ENCODE measurements around the gene VSIG4.
"Not testable (repeated sequence)": the region's sequence is repeated elsewhere in the genome, so short reads cannot be mapped to it uniquely, and the experiment has no call there.

Gene VSIG4

DNA sequence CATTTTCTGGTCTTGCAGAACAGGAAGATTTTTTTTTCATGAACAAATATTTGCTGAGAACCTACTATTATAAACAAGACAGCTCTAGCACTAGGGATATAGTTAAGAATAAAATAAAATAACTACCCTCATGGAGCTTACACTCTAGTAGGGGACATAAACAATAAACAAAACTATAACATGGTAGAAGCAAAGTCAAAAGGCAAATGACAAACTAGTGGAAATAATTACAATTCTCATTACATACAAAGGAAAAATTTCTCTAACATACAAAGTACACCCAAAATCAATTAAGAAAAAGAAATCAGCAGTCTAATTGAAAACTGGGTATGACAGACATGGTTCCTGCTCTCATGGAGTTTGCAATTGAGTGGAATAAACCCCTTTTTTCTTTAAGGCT is 32.0 kb downstream of the VSIG4 start:
- no peak for DNase-seq

DNA sequence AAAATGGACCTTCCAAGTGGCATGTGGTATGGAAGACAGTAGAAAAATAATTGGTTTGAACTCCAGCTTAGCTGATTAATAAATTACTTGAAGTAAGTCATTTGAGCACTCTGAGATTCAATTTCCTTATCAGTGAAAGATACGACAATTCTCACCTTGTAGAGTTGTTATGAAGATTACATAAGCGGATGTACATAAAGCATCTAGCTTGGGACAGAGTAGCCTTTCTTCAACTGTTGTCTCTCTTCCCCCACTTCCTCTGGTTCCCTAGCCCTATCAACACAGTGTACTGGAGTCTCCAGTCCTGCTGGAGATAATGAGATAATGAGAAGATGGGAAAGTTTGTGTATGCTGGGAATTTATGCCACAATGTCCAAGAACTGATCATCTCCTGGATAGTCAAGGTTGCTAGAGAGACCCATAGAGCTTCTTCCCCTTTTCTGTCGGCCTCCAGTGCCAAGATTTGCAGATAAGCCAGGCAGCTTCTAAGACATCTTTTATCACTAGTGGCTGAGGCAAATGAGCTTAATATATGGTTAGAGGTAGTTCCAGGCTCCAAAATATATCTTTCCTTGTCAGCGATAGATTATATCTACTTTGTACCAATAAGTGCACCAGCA is 33.9 kb downstream of the VSIG4 start:
- no peak for DNase-seq

DNA sequence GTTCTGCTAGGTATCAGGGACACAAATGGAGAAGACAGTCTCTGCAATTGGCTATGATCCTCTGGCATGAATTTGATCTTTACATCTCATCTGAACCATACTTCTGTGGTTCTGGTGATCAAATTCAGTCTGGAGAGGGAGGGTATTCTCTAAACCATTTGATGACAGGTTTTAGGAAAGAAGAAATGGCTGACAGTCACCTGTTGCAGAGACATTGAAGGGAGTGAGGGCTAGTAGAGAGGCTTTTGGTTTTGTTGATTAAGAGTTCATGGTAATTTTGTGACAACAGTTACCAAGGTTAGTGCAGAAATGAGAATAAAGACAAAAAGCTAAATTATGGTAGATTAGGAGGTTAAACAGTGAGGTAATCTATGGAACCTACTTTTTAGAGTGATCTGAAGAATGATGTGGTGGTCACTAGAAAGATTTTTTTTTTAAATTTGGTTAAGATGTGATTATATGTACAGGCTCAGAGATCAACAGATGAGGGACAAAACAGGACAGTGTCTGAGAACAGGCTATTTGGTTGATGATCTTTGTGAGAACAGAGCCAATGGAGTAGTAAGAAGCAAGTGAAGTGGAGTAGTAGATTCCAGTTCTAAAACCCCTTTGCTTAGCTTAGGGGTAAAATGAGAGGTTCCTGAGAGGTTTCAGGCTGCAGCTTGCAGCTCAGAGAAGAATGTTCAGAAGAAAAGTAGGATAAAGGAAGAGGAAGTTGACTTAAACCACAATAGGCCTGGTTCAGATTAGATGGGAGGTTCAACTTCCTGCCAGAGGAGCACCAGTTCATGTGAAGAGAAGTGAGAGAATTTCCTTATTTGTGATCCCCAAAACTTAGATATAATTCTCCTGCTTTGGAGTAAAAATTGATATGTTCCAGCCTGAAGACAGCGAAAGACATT is 34.7 kb downstream of the VSIG4 start:
- no peak for DNase-seq

DNA sequence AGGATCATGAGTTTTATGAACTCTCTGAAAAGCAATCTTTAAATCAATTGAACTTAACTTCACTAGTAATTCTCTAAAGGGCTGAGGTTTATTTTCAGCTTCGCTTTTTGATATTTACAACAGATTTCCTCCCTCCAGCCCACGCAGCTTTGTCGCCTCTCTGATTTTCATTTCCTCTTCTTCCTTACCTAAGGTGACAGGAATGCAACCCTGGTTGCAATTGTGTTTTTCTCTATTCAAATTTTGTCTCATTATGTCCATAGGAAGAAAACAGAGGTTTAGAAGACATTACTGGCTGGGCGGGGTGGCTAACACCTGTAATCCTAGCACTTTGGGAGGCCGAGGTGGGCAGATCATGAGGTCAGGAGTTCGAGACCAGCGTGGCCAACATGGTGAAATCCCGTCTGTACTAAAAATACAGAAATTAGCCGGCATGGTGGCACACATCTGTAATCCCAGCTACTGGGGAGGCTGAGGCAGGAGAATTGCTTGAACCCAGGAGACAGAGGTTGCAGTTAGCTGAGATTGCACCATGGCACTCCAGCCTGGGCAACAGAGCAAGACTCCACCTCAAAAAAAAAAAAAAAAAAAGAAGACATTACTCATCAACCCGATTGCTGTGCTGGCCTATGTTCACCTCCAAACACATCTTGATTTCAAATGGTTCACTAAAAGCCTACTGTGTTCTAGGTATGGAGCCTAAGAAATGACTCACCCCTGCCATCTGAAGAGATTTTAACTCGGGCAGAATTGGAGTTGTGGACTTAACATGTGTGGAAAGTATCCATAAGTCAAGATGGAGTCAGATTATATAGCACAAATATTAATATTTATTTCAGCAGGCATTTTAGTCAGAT is 36.8 kb downstream of the VSIG4 start:
- DNase-seq: no peak

DNA sequence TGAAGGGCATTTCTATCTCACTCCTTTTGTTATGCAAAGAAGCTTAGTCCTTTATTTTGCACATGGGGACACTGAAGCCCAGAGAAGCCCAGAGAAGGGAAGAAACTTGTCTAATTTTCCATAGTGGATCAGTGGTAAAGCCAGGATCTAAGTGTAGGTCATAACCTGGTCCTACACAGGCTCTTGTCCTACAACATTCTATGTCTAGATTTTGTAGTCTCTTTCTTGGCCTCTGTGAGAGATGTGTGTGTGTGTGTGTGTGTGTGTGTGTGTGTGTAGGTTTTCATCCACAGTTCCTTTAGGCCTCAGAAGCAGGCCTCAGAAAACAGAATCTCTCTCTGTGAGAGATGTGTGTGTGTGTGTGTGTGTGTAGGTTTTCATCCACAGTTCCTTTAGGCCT is 38.3 kb downstream of the VSIG4 start:
- no peak for DNase-seq

DNA sequence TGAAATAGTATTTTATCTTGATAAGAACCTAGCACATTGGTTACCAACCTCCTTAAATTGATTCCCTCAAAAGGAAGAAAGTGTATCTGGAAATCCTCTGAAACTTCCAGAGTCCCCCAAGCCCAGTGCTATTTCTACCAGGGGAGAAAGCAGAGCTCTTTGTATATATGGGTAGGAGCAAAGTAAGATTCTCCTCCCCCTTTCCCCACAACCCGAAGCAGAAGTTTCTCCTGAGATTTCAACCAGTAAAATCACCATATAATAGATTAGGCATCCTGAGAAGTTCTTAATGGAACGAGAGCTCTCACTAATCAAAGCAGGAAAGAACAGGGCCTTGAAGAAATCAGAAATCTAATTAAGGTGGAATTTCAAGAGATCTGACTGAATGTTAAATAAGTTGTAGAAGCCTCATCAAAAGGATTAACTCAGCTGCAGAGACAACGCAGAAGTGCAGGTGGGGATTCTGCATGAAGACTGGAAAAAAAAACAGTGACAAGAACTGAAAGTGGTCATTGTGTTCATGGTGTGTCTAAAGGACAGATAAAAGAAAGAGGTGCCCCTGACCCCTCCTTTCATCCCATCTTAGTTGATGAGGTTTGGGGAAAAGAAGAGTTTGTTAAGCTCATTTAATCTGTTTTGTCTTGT is 39.1 kb downstream of the VSIG4 start:
- no peak for DNase-seq

DNA sequence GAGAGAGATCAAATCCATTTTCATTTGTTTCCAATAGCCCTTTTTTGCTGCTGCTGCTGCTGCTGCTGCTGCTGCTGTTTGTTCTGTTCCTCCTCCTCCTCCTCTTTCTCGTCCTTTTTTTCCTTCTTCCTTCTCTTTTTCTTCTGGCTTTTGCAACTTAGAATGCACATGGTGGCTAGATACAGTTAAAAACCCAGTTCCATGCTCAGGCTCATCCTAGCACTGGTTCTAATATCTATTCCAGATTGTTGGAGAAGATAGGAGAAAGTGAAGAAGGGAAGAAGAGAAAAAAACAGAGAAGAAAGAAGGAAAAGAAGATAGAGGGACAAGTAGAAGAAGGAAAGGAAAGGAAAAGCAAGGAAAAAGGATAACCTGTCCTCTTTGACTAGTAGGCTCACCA is 39.7 kb downstream of the VSIG4 start:
- no peak for DNase-seq

DNA sequence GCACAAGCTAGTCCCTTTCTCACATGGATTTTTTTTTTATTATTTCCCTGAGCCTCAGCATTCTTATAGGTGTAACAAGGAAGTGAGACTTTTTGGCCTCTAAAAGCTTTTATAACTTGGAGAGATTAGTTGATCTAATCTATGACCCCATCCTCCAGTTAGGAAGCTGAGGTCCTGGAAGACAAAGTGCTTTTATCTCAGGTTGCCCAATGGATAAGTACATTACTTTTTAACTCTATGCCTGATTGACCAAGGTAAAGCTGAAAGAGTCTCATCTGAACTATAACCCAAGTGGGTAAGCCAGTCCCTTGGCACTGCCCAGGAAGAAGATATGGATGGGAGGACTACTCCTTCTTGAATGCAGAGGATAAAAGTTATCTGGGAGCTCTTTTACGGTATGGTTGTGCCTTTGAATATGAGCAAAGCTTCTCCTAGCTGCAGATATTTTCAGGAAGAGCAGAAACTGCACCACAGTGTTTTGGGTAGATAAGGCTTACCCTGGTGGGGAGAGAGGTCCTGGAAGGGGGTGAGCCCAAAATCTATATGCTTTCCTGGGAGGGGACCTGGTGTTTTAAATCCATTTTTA is 40.2 kb downstream of the VSIG4 start:
- DNase-seq: no peak

DNA sequence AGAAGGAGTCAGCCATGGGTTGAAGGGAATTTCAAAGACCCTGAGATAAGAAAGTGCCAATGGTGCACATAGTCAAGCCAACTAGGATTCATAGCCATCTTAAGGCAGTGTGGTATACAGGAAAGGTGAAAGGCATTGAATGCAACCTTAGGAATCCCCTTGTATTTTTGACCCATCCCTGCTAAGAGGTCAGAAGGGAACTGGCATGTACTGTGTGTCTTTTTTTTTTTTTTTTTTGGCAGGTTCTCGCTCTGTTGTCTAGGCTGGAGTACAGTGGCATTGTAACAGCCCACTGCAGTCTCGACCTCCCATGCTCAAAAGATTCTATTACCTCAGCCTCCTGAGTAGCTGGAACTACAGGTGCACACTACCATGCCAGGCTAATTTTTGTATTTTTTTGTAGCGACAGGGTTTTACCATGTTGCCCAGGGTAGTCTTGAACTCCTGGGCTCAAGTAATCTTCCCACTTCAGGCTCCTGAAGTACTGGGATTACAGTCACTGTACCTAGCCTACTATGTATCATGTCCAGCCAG is 40.8 kb downstream of the VSIG4 start:
- DNase-seq: no peak

DNA sequence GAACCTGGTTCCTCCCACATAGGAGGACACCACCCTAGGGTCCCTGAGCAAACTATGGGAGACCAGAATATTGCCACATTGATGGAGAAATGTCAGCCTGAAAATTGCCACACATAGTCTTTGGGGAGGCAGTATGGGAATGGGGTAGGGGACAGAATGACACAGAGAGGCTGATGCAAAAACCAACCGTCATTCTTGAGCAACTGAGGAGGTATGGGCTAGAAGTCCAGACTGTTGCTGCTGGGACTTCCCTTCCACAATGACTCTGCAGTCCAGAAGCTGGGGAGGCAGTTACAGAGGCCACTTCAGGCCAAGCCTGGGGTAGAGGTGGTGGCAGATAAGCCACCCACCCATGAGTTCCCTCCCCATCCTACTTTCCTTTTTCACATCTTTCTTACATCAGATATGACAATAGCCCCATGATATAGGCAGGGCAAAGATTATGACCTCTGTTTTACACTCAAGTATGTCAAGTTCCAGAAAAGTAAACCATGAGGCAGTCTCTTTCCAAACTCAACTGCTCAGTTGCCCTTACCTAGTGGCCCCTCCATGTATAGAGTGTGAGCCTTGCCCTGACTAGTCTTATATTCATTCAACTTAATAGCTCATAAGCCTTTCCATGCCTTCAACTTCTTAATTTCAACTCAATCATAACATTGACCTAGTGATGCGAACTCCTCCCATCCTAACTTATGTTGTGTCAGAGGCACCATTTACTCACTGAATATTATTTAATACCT is 41.7 kb downstream of the VSIG4 start:
- no peak for DNase-seq

DNA sequence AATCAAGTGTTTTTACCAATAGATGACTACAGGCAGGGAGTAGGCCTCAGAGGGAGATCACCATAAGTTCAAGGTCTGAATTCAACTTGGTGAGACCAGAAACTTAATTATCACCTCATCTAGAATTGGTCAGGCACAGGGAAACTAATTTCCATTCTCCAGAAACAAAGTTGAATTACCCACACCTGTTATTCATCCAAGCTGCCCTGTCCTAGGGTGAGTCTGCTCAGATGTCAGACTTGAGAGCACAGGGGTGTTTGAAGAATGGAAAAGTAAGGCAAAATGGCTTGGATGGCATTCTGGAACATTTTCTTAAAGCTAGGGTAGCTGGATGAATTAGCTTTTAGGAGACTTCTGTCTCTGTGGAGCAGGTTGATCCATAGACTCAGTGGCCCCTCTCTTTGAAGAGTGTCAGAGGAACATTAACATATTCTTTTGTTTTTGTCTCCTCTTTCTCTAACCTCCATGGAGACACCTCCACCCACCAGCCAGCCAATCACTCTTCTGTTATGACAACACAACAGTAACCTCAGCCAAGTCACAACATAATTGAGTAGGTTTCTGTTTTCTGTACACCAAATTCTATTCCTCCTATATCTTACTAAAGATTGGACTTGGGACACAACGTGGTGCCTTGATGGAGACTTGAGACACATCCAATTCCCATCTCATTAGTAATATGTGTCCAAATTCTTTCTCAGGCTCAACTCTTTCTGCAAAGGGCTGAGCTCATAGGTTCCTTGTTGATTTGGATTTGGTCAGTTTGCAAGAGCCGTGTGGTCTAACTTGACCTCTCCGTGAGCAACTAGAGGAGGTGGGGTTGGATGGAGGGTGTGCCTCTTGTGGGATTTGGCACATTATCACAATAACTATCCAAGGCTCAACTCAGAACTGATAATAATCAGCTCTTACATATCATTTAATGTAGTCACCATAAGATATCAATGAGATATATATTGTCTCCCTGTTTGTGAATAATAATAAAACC is 45.1 kb downstream of the VSIG4 start:
- no peak for DNase-seq

DNA sequence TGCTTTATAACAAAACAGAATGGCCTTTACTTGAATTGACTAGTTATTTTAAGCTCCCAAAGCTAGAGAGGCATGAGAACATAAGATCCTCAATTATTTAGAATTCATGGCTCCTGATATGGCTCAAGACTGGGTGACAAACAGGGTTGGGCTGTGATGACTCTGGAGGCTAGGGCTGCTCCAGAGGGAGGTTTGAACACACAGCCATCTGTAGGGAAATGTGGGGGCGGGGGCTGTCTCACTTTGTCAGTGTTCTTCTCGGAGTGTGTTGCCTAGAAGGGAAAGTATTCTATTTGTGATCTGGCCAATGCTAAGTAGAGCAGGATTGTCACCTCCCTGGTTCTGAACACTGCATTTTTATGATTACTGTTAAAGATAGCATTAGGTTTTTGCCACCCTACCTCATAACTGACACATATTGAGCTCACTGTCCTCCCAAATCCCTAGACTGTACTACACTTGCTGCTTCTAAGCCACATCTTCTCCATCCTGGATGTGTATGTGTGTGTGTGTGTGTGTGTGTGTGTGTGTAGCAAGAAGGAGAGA is 45.9 kb downstream of the VSIG4 start:
- no peak for DNase-seq

DNA sequence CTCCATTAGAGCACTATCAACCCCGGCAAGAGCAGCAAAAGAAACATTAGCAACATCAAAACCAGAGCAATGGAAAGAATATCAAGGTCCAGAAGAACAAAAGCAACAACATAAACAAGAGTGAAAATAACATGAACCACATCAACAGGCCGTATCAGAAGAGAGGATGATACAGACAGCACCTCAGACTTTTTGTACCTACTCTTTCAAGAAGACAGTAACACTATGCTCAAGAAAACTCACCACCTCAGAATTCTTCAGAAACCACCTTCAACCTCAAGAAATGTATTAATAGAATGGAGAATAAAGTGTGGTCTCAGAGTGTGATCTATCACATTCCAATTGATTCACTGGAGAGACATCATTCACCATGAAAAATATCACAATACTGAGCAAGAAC is 46.5 kb downstream of the VSIG4 start:
- no peak for DNase-seq

DNA sequence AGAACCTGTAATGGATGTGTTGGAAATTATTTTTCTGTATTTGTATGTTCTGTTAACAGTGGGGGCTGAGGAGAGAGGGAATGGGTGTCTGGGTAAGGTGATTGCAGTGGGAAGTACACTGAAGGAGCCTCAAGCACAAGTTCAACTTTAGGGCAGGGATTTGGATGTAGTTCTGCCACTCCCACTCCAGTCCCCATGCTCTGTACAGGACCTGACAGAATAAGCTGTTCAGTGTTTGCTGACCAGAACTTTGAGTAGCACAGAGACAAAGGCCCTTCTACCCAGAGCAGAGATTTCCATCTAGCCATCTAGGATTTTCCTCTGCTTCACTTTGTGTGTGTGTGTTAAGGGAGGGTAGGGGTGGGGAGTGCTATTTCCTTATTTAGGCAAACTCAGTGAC is 49.2 kb downstream of the VSIG4 start:
- DNase-seq: no peak

DNA sequence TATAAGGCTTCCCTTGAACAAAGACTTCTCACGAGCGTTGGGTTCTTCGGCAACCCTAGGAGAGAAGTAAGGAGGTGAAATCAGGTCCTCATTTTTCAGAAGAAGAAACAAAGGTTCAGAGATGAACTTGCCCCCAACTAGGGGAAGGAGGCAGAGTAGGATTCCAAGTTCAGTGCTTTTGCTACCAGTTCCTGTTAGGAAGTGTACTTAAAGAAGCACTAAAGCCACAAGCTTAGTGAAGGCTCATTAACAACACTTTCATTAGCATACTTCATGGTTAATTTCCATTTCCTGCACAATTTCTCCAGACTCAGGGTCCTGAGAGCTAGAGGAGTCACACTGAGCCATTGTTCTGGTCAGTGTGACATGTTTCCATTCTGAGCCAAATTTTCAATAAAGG is 52.1 kb downstream of the VSIG4 start:
- DNase-seq: no peak

DNA sequence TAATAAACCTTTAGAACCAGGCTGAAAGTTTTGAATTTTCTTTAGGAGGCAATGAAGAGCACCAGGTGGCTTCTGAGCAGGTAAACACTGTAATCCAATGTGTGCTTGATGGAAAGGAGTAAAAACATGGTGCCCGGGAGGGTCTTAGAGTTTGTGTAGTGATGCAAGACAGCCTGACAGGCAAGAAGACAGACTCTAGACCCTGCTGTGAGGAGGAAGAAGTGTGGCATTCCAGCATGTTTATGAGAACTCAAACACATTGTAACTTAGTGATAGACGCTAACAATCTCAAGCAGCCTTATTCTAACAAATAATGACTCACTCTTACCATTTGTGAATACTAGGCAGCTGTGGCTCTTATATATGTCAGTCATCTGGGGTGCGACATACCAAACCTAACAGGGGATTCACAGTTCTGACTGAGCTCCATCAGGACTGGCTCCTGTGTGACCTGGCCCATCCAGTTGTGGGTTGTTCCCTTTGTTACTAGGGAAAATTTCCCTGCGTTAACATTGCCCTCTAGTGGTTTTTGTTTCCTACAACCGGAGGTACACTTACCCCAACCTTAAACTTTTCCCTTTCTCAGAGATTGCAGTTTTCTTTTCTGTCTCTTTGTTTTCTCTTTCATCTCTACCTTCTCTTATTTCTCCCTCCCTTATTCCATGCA is 53.8 kb downstream of the VSIG4 start:
- DNase-seq: peak in 3 of 4 experiments; percentile 0 to 13 (median 3)

DNA sequence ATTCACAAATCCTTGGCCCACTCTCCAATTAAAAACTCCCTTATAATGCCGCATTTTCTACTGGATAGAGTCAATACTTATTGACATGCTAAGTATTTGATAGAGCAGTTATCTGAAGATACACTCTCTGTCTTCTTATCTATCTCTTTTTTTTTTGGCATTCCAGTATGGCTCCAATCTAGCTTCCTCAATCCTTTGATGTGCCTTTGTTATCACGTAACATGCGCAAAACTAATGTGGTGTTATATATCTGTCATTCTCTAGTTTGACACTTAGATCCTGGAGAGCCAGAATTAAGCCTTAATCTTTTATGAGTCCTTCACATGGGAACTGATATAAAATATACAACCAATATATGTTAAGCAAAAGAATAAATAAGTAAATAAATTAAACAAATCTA is 54.7 kb downstream of the VSIG4 start:
- DNase-seq: no peak

DNA sequence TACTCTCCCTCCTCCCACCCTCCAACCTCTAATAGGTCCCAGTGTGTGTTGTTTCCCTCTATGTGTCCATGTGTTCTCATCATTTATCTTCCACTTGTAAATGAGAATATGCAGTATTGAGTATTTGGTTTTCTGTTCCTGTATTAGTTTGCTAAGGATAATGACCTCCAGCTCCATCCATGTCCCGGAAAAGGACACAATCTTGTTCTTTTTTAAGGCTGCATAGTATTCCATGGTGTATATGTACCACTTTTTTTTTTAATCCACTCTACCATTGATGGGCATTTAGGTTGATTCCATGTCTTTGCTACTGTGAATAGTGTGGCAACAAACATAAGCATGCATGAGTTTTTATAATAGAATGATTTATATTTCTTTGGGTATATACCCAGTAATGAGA is 62.7 kb downstream of the VSIG4 start:
- DNase-seq: not testable (repeated sequence)

DNA sequence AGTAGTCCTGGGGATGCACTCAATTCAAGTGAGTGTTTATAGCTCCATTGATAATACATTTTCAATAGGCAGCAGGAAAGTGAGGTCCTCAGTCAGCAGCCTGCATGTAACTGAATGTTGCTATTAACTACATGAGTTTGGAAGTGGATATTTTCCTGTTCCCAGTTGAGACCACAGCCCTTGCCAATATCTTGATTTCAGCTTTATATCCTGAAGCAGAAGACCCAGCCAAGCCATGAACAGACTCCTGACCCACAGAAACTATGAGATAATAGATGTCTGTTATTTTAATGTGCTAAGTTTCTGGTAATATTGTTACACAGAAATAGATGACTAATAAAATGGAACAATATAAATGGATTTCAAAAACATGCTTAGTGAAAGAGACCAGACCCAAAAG is 63.7 kb downstream of the VSIG4 start:
- no peak for DNase-seq
